HG02588 (cell line): ENCODE results near the gene TLR3.
"Not testable (repeated sequence)": the region's sequence is repeated elsewhere in the genome, so short reads cannot be mapped to it uniquely, and the experiment has no call there.

ENCODE experiments used
- ATAC-seq: cut with Tn5 transposase; IDR thresholded peaks from one replicate; pipeline ENCODE4 v1.9.1; 2021; ENCODE audit warnings: mild to moderate bottlenecking, moderate library complexity; ENCODE audit not compliant: unreplicated experiment

TLR3 gene

GRCh38 chr4:186047501-186047900 is 21.5 kb upstream of the TLR3 start:
- ATAC-seq = not testable (repeated sequence)

GRCh38 chr4:186050135-186050534 is 18.8 kb upstream of the TLR3 start:
- ATAC-seq = not testable (repeated sequence)

- no peak for ATAC-seq
These were observed 17.9 kb upstream of the TLR3 start for GRCh38 chr4:186051096-186051495.

- ATAC-seq = peak; percentile 100
These were observed 10.5 kb upstream of the TLR3 start for GRCh38 chr4:186058253-186058979.

GRCh38 chr4:186058980-186059316 is 10.0 kb upstream of the TLR3 start:
- no peak for ATAC-seq

- no peak for ATAC-seq
These were observed 7.0 kb upstream of the TLR3 start for GRCh38 chr4:186061921-186062320.

GRCh38 chr4:186067757-186068385 is 1.1 kb upstream of the TLR3 start:
- ATAC-seq = no peak

GRCh38 chr4:186069729-186070128 is 773 bp downstream of the TLR3 start:
- no peak for ATAC-seq

- ATAC-seq = no peak
These were observed 3.6 kb downstream of the TLR3 start for GRCh38 chr4:186072516-186072915.

GRCh38 chr4:186074189-186074588 is 5.2 kb downstream of the TLR3 start:
- ATAC-seq = no peak

GRCh38 chr4:186078981-186079638 is 10.2 kb downstream of the TLR3 start:
- ATAC-seq = no peak

GRCh38 chr4:186079694-186080093 is 10.7 kb downstream of the TLR3 start:
- no peak for ATAC-seq

- no peak for ATAC-seq
These were observed 12.3 kb downstream of the TLR3 start for GRCh38 chr4:186081202-186081807.

GRCh38 chr4:186082221-186082620 is 13.3 kb downstream of the TLR3 start:
- ATAC-seq = no peak

- ATAC-seq = no peak
These were observed 19.6 kb downstream of the TLR3 start for GRCh38 chr4:186088523-186088922.

- no peak for ATAC-seq
These were observed 23.3 kb downstream of the TLR3 start for GRCh38 chr4:186092296-186092695.

GRCh38 chr4:186095406-186095805 is 26.4 kb downstream of the TLR3 start:
- no peak for ATAC-seq

- no peak for ATAC-seq
These were observed 27.8 kb downstream of the TLR3 start for GRCh38 chr4:186096681-186097165.

- no peak for ATAC-seq
These were observed 28.4 kb downstream of the TLR3 start for GRCh38 chr4:186097386-186097785.

GRCh38 chr4:186102931-186103330 is 34.0 kb downstream of the TLR3 start:
- no peak for ATAC-seq

- ATAC-seq = peak; percentile 76
These were observed 35.3 kb downstream of the TLR3 start, which contains the start of gene FAM149A for GRCh38 chr4:186104114-186104889. Gene FAM149A, plus strand, starts transcription at chr4:186104704.
